Heart left ventricle (tissue), 13 donors: ENCODE results near the gene CNN3.

ENCODE experiments used
- POLR2A ChIP-seq, 2 donors: fragments of 450-650 bp; IDR thresholded peaks; one replicate each; pipeline ENCODE4 v1.6.1; 2017; ENCODE audit warnings: antibody characterized with exemption in 2 of 2, mild to moderate bottlenecking in 2 of 2, moderate library complexity in 2 of 2
- TF ChIP-seq, protein P1 (sequence below), 12 donors: fragments of 200-600 bp; sonication (generic) in 4 of 12; IDR thresholded peaks; one replicate each; pipeline versions ENCODE4 v1.5.0 to v1.8.0; 2018 to 2022; ENCODE audit warnings: antibody characterized with exemption in 12 of 12, mild to moderate bottlenecking in 5 of 12
- donor health status: ischemic (EF 13 %, LVEDD 7.1; RV severe dilation, severe dysfunction).
- donor health status: DM: no; HTN: yes; CAD: no.
- donor health status: DM: no; HTN: no; CAD: no.
- donor health status: ischemic (EF 25% LVEDD 6.9; RV normal size, moderate dysfunction).
- donor health status: ischemic (EF 25% LVEDD 5.7; RV mildly dilated, moderate dysfunction).
- donor health status: ischemic (EF 35%, LVEDD 5.7; RV mildly dilated, moderate dysfunction).
- donor health status: nonischemic (EF 11% LVEDD 7.7; RV severe dilation, severe dysfunction).
- donor health status: DM: yes; HTN: yes; CAD: no.
- donor health status: PGD.
- donor health status: ischemic (EF 29% LVEDD 5.4; RV normal size, mild dysfunction).
- donor health status: nonischemic (EF 23%, LVEDD 6.1; RV moderate dilation, normal function).

GRCh38 chr1:94909486-94909885 lies 17.4 kb downstream of the CNN3 start:
- TF ChIP-seq, protein P1, sequence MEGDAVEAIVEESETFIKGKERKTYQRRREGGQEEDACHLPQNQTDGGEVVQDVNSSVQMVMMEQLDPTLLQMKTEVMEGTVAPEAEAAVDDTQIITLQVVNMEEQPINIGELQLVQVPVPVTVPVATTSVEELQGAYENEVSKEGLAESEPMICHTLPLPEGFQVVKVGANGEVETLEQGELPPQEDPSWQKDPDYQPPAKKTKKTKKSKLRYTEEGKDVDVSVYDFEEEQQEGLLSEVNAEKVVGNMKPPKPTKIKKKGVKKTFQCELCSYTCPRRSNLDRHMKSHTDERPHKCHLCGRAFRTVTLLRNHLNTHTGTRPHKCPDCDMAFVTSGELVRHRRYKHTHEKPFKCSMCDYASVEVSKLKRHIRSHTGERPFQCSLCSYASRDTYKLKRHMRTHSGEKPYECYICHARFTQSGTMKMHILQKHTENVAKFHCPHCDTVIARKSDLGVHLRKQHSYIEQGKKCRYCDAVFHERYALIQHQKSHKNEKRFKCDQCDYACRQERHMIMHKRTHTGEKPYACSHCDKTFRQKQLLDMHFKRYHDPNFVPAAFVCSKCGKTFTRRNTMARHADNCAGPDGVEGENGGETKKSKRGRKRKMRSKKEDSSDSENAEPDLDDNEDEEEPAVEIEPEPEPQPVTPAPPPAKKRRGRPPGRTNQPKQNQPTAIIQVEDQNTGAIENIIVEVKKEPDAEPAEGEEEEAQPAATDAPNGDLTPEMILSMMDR (IDR thresholded peaks at IDR 0.05): no peak
- no peak for TF ChIP-seq POLR2A (IDR thresholded peaks at IDR 0.05)
